WTC11 (cell line): ENCODE data around the gene GPC6.

ENCODE experiments used
- FOXJ3 ChIP-seq: sonication (generic); formaldehyde crosslinking; IDR thresholded peaks from 2 replicates; pipeline ENCODE4 v1.9.0; 2021; ENCODE audit warnings: missing genetic modification reagents, mild to moderate bottlenecking, borderline replicate concordance
- IRF2 ChIP-seq: sonication (generic); formaldehyde crosslinking; IDR thresholded peaks from 2 replicates; pipeline ENCODE4 v1.8.0; 2022; ENCODE audit warnings: low read depth, missing genetic modification reagents, borderline replicate concordance
- TF ChIP-seq, protein P1 (sequence below): sonication (generic); formaldehyde crosslinking; IDR thresholded peaks from 2 replicates; pipeline ENCODE4 v1.8.0; 2022; ENCODE audit warnings: mild to moderate bottlenecking, missing genetic modification reagents
- TF ChIP-seq, protein P2 (sequence below): fragments of 200-600 bp; IDR thresholded peaks from 2 replicates; pipeline ENCODE4 v1.8.0; 2022; ENCODE audit warnings: antibody characterized with exemption
- TF ChIP-seq, protein P3 (sequence below): sonication (generic); formaldehyde crosslinking; IDR thresholded peaks from 2 replicates; pipeline ENCODE4 v1.8.0; 2022; ENCODE audit warnings: mild to moderate bottlenecking, missing genetic modification reagents
- TF ChIP-seq, protein P4 (sequence below): sonication (generic); formaldehyde crosslinking; IDR thresholded peaks from 2 replicates; pipeline ENCODE4 v1.8.1; 2022; ENCODE audit warnings: mild to moderate bottlenecking, missing genetic modification reagents, moderate library complexity, borderline replicate concordance
- TF ChIP-seq, protein P5 (sequence below): sonication (generic); formaldehyde crosslinking; IDR thresholded peaks from 2 replicates; pipeline ENCODE4 v1.8.1; 2023; ENCODE audit warnings: mild to moderate bottlenecking, missing genetic modification reagents, moderate library complexity

DNA sequence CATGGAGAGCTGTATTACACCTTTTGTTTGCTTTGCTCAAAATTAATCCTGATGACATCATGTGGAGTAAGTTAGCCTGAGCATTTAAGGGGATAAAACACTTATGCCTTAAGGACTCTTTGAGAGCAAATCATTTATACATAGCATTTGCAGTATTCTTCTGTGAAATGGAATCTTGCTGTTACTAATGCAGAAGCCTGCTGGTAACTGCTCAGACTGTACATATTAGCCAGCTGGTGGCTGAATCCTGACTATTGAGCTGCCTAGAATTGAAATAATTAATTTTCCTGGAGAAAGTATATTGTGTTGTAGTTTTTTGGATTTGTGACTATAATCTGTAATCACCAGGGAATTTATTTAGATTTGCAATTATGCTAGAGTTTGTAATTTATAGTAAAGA lies 363.2 kb downstream of the GPC6 start:
- TF ChIP-seq, protein P1, sequence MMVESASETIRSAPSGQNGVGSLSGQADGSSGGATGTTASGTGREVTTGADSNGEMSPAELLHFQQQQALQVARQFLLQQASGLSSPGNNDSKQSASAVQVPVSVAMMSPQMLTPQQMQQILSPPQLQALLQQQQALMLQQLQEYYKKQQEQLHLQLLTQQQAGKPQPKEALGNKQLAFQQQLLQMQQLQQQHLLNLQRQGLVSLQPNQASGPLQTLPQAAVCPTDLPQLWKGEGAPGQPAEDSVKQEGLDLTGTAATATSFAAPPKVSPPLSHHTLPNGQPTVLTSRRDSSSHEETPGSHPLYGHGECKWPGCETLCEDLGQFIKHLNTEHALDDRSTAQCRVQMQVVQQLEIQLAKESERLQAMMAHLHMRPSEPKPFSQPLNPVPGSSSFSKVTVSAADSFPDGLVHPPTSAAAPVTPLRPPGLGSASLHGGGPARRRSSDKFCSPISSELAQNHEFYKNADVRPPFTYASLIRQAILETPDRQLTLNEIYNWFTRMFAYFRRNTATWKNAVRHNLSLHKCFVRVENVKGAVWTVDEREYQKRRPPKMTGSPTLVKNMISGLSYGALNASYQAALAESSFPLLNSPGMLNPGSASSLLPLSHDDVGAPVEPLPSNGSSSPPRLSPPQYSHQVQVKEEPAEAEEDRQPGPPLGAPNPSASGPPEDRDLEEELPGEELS: no peak
- TF ChIP-seq, protein P2, sequence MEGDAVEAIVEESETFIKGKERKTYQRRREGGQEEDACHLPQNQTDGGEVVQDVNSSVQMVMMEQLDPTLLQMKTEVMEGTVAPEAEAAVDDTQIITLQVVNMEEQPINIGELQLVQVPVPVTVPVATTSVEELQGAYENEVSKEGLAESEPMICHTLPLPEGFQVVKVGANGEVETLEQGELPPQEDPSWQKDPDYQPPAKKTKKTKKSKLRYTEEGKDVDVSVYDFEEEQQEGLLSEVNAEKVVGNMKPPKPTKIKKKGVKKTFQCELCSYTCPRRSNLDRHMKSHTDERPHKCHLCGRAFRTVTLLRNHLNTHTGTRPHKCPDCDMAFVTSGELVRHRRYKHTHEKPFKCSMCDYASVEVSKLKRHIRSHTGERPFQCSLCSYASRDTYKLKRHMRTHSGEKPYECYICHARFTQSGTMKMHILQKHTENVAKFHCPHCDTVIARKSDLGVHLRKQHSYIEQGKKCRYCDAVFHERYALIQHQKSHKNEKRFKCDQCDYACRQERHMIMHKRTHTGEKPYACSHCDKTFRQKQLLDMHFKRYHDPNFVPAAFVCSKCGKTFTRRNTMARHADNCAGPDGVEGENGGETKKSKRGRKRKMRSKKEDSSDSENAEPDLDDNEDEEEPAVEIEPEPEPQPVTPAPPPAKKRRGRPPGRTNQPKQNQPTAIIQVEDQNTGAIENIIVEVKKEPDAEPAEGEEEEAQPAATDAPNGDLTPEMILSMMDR: no peak
- TF ChIP-seq, protein P3, sequence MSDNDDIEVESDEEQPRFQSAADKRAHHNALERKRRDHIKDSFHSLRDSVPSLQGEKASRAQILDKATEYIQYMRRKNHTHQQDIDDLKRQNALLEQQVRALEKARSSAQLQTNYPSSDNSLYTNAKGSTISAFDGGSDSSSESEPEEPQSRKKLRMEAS (CRISPR knock-in tag): no peak
- TF ChIP-seq, protein P4, sequence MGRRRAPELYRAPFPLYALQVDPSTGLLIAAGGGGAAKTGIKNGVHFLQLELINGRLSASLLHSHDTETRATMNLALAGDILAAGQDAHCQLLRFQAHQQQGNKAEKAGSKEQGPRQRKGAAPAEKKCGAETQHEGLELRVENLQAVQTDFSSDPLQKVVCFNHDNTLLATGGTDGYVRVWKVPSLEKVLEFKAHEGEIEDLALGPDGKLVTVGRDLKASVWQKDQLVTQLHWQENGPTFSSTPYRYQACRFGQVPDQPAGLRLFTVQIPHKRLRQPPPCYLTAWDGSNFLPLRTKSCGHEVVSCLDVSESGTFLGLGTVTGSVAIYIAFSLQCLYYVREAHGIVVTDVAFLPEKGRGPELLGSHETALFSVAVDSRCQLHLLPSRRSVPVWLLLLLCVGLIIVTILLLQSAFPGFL (CRISPR knock-in tag): no peak
- TF ChIP-seq FOXJ3 (CRISPR knock-in tag) (no peak), IRF2 (no peak)
- TF ChIP-seq, protein P5, sequence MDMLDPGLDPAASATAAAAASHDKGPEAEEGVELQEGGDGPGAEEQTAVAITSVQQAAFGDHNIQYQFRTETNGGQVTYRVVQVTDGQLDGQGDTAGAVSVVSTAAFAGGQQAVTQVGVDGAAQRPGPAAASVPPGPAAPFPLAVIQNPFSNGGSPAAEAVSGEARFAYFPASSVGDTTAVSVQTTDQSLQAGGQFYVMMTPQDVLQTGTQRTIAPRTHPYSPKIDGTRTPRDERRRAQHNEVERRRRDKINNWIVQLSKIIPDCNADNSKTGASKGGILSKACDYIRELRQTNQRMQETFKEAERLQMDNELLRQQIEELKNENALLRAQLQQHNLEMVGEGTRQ: no peak
